Measurements from ENCODE around the gene KRTAP7-1.

Gene KRTAP7-1, protein sequence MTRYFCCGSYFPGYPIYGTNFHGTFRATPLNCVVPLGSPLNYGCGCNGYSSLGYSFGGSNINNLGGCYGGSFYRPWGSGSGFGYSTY

GRCh38 chr21:30829659-30830058, at the start of gene KRTAP7-1:
Gene KRTAP7-1, minus strand, starts transcription at chr21:30829759. Its CDS starts 61 bp downstream, at chr21:30829698.
- no peak for DNase-seq

GRCh38 chr21:30874526-30874925, 45.0 kb upstream of the KRTAP7-1 start:
- no peak for DNase-seq

- DNase-seq = no peak
Observed at GRCh38 chr21:30847627-30848500, 18.3 kb upstream of the KRTAP7-1 start.

GRCh38 chr21:30842990-30843389, 13.4 kb upstream of the KRTAP7-1 start:
- no peak for DNase-seq

DNA sequence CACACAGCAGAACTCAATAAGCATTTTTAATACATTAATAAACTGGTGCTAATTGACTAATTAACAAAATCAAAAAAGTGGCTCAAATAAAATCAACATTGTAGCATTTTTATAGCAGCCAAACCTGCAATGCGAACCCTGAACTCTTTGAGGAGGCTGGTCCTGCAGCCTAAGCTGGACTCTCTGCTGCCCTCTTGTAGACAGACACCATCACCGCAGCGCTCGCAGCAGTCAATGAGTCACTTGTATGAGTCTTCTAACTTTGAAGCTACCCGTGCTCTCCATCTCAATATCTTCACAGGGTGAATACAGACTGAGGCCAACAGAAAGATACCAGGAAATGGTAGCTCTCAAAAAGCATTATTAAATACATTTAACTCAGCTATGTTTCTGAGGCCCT, 9.7 kb upstream of the KRTAP7-1 start:
- no peak for DNase-seq

- DNase-seq = no peak
Observed at GRCh38 chr21:30838536-30838935, 9.0 kb upstream of the KRTAP7-1 start.

DNA sequence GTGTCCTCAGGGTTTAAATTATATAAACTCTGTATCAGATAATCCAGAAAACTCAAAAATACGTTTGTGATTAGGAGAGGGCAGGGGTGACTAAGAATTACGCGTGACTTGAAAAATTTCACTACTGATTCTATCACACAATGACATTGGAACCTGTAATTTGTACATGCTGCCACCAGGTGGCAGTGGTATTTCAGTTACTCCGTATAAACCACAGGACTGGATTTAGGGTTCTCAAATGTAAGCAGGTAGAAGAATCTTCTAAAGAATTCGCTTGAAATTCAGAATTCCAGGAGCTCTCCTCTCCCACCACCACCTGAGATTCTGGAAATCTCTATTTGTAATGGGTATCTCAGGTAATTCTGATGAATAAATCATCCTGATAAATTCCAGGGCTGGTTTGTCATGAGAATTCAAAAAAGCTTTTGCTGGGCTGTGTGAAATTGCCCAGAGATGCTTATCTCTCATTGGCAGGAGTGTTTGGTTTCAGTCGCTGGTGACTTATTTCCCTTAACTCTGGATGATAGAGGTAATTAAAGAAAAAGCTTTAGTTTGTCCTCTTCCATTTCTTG, 1.7 kb upstream of the KRTAP7-1 start:
- no peak for DNase-seq

GRCh38 chr21:30818837-30819610, 10.5 kb downstream of the KRTAP7-1 start:
- no peak for DNase-seq

DNA sequence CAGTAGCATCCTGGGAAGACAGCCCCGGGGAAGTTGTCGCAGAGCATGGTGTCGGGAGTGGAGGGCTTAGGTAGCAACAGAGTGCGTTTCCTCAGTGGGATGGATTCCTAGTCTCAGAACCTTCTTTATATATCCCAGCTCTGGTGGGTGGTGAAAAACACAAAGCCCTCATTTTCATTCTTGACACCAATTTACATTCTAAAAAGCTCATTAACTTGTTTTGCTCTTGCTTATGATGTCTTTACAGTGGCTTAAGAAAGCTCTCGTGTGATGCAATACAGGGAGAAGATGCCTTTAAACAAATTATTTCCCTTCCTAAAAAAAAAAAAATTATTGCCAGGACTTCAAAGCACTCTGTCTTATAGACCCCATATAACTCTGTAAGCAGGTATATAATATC, 16.4 kb downstream of the KRTAP7-1 start, which contains the start of gene KRTAP8-1:
KRTAP8-1 (minus strand) TSS at position 101 of the 400 bp plus-strand sequence; CDS start at position 47, 54 bp downstream.
- no peak for DNase-seq

- no peak for DNase-seq
Observed at GRCh38 chr21:30800605-30801004, 29.0 kb downstream of the KRTAP7-1 start.

DNA sequence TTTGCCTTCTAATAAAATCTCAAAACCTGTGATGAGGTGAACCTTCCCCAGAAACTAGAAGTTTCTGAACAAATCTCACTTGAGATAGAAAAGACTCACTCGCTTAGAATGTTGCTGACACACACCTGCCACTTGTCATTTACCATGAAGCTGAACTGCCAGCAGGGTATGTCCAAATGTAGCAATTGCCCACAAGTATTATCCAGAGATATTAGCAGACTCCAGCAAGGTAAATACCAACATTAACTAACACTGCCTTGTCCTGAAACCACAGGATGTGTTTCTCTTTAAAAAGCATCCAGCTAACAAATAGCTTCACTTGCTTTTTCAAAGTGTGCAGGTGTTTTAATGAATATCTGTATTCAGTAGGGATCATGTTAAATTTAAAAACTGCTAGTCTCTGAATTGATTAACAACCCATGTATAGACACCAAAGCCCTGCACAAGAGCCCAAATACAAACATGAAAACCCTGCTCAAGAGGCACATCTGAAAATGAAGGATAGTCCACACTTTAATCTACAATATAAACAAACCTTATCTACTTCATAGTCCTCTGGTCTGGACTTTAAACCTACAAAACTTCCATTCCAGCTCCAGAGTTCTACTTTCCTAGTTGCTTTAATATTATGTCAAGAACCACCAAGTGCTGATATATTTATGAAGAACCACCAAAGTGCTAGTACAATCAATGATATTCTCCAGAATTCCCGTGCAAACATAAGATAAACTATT, 35.8 kb downstream of the KRTAP7-1 start:
- DNase-seq = no peak

- no peak for DNase-seq
Observed at GRCh38 chr21:30779249-30779648, 50.3 kb downstream of the KRTAP7-1 start.
